NCI-H146 (cell line): Measurements from ENCODE around the gene MCTP2.

Experiments
- DNase-seq: peaks from one replicate; lab custom pipeline; 2025; lab: John Stamatoyannopoulos, UW

Gene MCTP2

GRCh38 chr15:94353488-94353820 is 122.1 kb downstream of the MCTP2 start:
- DNase-seq, result no peak

- no peak for DNase-seq
These were observed 123.3 kb downstream of the MCTP2 start for GRCh38 chr15:94354655-94355054.

DNA sequence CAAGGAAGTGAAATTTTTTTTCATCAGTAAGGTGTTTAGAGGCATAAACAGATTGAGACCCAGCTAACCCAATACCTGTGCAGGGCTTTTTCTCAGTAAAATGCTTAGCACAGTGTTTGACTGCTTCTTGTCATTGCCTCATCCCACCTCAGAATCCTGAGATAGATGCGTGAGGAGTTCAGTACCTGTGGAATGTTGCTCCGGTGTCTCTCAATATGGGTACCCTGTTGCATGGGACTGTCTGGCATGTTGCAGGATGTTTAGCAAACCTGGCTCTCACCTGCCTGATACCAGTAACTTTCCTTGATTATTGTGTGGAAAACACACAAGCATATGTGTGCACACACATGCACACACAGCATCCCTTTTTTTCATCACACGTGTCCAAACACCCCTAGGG is 128.4 kb downstream of the MCTP2 start:
- no peak for DNase-seq

DNA sequence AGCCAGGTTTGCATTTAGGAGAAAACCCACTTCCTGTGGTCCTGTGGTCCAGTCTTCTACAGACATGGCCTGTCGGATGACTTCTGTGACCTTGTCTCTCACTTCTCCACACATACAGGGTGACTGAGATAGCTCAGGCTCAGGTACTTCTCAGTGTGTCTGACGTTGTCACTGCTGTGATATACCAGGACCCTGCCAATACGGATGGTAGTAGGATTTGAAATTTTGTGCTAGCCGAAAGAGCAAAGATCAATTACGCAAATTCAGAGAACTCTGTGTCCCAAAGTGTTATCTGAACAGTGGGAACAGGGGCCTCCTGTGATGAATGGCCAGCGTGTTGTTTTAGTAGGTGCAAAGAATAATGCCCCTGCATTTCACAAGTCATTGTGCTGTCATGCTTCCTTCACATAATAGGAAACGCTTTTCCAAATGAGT is 128.9 kb downstream of the MCTP2 start:
- DNase-seq, result no peak

DNA sequence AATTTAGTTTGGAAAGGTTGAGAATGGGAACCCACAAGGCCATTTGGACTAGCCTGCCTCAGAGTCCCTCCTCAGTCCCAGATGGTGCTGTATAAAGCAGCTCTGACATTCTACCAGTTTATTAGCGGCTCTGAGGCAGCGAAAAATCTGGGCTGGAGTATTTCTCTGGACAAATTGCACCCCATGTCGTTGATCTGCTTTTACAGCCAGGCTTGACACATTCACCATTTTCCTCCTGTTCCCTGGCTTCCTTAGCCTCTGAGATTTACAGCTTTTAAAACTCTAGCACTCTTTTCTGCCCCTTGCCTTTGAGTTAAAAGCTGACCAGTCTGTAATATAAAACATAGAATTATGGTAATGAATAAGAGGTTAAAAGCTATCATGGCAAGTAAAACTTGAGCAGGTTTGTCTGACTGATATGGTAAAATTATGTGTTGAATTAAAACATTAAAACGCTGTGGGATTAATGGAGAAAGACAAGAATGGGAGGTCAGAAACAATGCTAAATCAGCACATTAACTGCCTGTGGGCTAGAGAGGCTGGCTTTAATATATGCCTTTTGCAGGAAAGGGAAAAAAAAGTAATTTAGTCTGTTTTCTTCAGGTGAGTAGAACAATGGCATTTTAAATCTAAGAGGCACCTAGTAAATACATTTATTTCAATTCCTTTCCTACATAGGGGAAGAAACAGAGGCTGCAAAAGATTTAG is 131.2 kb downstream of the MCTP2 start:
- DNase-seq, result no peak

DNA sequence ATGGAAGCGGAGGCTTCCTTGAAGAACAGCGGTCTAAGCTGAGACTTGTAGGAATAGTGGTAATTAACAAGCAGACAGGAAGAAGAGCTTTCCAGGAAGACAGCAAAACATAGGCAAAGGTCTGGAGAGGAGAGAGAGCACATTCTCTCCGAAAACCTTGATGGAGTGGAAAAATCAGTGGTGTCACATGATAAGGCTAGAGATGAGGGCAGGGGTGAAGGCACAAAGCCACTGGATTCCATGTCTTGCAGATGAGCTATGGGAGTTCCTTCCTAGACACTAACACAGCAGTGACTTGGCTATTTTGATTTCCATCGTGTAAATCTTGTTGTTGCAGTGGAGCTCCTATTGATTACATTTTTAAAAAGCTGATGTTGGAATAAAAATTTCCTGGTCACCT is 132.0 kb downstream of the MCTP2 start:
- DNase-seq, result no peak

DNA sequence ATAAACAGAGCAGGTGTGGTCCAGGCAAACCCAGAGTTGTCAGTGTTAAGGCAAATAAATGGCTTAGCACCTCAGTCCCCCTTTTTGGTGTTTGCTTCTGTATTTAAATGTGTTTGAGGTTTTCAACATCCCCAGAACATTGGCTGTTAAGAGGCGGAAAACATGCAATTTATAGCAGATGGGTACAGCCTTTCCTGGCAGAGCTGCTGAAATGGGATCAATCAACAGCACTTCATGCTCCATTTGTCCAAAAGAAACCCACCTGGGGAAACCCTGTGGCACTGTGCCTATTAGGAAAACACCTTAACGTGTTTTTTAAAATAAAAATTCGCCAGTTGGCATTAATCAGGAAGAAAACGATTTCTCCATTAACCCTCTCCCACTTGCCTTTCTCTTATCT is 135.4 kb downstream of the MCTP2 start:
- DNase-seq, result no peak

- DNase-seq, result no peak
These were observed 136.6 kb downstream of the MCTP2 start for GRCh38 chr15:94367726-94368535.

- DNase-seq, result no peak
These were observed 139.0 kb downstream of the MCTP2 start for GRCh38 chr15:94370206-94370935.

DNA sequence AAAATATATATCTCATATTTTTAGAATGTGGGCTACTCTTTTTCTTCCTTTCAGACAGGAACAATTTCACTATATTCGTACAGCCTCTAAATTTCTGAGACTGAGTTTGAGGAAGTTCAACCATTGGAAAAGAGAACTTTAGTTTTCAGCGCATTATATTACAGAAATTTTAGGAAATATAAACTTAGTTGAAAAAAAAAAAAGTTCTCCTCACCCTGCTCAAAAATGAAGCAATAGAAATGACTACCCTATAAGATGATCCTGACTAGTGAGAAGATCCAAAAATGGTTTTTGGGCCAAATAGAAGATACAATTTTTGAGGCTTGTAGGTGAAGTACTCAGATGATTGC is 139.6 kb downstream of the MCTP2 start:
- DNase-seq, result no peak

- DNase-seq, result no peak
These were observed 141.5 kb downstream of the MCTP2 start for GRCh38 chr15:94372821-94373220.

DNA sequence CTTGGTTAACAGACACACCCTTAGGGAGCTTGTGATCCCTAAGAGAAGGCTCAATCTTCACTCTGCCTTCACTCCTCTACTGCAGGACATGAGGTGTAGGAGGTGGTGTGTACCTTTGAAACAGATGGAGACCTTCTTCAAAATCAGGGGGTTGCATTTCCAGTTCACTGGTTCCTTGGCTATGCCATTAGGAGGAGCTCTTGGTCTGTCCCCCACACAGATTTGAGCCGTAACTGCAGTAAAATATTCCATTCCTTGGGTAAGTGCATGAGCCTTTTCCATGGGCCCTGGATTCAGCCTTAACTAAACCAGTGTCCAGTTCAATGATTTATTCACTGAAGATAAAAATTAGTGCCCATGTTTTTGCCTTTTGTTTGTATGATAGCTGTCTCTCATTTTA is 144.6 kb downstream of the MCTP2 start:
- DNase-seq, result peak; percentile 13

DNA sequence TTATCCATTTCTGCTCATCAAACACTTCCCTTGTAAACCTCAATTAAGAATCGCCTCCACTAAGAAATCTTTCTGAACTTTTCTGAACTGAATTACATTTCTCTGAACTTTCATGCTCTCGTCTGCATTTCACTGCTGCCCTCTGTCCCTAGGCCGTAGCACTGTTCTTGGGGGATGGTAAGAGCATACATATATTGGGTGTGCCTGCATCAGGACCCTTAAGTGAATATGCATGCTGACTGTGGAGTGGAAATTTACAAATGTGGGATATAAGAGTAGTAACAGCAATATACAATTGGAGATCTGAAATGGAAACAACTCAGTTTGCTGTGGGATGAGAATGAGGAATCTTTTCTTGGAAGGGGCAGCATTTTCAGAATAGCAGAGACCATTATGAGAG is 148.6 kb downstream of the MCTP2 start:
- no peak for DNase-seq

DNA sequence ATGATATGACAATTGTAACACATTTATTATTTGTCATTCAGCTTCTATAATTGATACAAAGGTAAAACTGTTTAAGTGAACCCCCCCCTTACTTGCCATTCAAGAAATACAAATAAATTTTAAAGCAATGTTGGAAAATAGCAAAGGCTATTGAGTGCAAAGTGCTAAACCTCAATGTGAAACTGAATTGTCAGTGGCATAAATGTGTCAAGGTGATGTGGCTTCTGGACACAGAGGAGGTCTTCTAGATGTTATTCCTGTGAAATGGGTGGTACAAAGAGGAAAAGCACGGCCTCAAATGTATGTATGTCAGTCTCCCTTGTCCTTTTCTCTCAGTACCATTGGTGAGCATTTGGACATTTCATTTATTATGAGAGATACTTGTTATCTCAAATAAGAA is 149.4 kb downstream of the MCTP2 start:
- DNase-seq, result no peak

GRCh38 chr15:94381384-94381783 is 150.0 kb downstream of the MCTP2 start:
- DNase-seq, result no peak

DNA sequence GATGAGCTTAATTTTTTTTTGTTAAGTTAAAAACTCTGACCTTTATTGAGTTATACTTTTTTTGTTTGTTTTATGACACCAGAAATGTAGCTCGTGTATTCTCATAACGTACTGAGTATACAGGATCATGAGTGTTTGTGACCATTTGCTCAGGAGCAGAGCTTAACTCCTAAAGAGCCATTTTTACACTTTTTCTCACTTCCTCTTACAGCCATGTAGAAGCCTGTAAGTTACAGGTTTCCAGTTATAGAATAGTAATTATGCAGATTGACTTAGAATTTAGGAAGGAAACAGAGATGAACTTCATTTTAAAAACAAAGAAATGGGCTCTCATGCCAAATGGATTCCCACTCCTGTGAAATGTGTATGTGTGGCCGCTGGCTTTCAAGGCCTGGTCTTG is 151.7 kb downstream of the MCTP2 start:
- DNase-seq, result no peak

DNA sequence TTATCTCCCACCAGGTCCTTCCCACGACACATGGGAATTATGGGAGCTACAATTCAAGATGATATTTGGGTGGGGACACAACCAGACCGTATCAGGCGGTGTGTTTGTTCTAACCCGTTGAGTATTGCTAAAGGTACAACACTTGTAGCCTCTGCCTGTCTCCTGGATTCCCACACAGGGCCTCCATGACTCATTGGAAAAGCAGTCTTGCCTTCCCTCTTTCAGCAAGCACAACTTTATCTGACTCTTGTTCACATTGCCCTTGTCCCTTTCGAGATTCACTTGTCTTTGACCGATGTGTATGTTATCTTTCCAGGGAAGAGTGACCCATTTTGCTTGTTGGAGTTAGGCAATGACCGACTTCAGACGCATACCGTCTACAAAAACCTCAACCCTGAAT is 152.3 kb downstream of the MCTP2 start:
- no peak for DNase-seq

DNA sequence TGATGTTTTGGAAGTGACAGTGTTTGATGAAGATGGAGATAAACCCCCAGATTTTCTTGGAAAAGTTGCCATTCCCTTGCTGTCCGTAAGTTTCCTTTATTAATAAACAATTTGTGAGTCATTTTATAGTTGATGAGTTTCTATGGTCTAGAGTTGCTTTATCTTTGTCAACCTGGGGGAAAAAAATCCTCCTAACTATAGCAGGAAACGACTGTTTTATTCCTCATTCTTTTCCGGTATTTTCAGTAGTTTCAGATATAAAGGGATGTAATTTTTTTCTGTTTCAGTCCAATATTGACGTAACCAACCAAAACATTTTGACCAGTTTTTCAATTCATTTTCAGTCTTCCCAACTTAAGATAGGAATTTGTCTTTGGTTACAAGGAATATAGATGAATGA is 154.1 kb downstream of the MCTP2 start:
- no peak for DNase-seq

- DNase-seq, result no peak
These were observed 155.0 kb downstream of the MCTP2 start for GRCh38 chr15:94386351-94386750.

DNA sequence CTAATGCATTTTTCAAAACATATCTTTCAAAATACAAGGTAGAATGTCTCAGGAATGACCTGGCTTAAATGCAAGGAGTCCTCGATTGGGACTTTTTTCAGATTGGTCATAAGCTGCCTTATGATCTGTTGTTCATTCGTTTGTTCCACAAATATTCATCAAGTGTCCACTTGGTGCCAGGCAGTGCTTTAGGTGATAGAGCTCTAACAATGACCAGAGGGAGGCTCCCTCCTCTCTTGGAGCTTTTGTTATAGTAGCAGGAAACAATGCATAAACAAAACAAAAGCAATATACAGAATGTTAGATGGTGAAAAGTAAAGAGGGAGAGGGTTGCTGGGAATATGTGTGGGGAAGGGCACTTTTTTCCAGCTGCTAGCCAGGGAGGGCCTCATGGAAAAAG is 156.1 kb downstream of the MCTP2 start:
- DNase-seq, result no peak

GRCh38 chr15:94387849-94388441 is 156.6 kb downstream of the MCTP2 start:
- DNase-seq, result no peak

DNA sequence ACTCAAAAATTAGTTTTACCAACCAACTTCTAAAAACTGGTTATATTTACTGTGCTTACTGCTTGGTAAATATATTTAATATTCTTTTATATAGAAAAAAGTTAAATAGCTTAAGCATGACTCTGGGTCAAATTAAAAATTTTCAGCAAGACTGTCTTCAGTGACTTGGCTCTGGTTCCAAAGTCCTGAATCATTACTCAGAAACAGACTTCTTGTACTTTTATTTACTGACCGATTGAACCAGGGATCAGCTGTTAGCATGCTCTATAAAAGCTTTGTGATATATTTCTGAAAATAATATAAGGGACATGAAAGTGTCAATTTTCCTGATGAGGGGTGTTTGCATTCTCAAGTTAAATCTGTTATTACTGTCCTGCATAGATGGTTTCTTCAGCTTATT is 164.3 kb downstream of the MCTP2 start:
- DNase-seq, result no peak

GRCh38 chr15:94397337-94397736 is 166.0 kb downstream of the MCTP2 start:
- no peak for DNase-seq
